IPS-NIHi7 (cell line): ENCODE data around the gene GFRA4.

Source experiments
- DNase-seq: peaks from one replicate; pipeline ENCODE4 v3.0.0; 2012; ENCODE audit warnings: mixed read lengths; ENCODE audit errors: extremely low spot score

GFRA4 gene, protein sequence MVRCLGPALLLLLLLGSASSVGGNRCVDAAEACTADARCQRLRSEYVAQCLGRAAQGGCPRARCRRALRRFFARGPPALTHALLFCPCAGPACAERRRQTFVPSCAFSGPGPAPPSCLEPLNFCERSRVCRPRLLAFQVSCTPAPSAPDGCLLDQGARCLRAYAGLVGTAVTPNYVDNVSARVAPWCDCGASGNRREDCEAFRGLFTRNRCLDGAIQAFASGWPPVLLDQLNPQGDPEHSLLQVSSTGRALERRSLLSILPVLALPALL

DNA sequence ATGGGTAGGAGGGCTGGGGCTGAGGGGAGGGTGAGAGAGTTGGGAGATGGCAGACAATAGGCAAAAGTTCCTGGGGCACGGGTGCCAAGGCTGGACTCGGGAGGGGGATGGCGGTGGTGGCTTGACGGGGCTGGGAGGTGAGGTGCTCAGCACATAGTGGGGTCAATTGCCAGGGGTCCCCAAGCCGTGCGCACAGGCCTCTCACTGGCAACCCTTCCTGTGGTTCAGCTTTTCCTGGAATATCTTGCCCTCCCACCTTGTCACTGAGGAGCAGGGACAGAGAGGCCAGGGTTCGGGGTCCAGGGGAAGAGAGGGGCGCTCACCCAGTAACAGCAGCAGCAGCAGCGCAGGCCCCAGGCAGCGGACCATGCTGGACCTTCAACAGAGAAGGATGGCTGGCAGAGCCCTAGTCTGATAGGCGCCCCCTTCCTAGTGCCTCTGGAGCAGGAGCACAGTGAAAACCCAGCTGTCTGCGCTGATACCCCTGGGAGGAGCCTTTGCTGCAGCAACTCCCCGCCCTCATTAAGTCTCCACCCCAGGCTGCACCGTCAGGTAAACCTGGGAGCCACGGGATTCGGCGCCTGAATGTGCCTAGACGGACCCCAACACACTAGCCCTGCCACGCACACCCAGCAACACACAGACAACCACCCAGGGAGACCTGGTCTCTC, at the start of gene GFRA4:
Gene GFRA4 (minus strand): TSS at position 369 of the 671 bp plus-strand sequence. CDS start 0 bp downstream, at position 369.
- peak; percentile 79 for DNase-seq

DNA sequence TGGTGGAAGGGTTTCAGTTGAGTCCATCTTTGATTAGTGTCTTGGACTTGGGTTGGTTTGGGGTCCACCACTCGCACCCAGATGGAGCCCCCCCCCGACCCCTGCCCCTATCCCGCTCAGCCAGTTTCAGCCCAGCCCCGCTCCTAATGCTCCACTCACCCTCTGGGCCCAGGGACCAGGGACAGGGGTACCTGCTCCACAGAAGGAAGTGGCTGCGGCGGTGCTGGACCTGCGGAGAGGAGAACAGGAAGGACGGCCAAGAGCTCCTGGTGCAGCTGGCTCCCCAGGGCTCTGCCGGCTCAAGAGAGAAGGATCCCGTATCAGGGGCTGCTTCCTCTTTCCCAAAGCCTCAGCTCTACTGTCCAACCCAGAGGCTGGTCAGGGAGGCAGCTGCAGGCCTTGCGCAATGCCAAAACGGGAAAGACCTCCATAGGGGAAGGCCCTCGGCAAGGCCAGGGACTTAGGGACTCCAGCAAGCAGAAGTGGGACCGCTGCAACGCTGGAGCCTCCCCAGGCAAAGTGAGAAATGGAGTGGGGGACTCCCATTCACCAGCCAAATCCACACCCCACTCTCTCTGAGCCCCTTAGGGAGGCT, 49.2 kb upstream of the GFRA4 start, which contains the start of gene SIGLEC1:
Gene SIGLEC1 (minus strand): TSS at position 322 of the 595 bp plus-strand sequence. CDS start 5,472 bp downstream, outside the sequence.
- DNase-seq = no peak

DNA sequence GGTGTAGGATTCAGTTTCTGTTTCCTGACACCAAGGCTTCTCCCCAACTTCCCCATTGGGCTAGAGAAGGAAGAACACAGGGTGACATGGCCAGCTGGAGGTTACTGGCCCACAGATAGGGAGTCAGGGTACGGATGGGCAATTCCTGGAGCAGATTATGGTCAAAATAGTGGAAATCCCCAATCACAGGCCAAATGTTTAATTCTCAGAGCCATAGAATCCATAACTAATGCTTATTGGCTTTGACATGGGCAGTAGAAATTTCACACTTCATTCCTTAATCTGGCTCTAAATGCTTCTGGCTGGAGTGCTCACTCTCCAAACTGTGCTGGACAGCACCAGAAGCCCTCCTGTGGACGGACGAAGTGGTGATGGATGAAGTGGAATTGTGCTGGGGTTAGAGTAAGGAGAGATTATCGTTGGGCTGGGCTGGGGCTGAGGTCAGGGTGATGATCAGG, 48.3 kb upstream of the GFRA4 start:
- DNase-seq = no peak

DNA sequence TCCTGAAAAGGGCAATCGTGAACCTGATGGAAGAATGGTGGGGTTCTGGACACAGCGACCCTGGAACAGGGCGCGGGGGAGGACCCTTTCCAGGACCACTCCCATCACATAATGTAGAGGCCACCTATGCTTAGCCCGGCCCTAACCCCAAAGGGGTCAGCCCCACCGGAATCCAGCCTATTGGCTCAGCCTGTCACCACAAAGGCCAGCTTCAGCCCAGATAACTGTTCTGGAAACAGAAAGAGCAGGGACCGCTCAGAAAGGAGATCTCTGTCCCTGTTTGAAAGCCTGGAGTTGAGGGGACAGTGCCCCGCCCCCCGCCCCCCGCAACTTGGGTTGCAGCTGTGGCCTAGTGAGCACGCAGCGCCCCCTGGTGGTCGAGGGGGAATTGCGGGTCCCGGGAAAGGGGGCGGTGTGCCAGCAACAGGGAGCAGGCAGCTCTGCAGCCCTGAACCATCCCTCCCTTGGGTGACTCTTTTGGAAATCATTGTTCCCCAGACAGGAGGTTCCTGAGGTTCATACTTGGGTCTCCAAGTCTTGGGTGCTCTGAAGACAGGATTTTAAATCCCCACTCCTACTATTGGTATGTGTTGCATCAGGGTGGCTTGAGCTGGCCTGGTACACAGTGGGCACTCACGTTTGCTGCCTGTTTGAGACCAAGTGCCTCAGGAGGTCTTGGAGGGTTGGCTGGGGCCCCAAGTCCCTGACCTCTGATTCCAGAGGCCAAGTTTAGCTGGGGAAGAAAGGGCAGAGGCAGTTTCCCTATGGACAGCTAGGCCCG, 47.7 kb upstream of the GFRA4 start:
- DNase-seq = peak; percentile 95

DNA sequence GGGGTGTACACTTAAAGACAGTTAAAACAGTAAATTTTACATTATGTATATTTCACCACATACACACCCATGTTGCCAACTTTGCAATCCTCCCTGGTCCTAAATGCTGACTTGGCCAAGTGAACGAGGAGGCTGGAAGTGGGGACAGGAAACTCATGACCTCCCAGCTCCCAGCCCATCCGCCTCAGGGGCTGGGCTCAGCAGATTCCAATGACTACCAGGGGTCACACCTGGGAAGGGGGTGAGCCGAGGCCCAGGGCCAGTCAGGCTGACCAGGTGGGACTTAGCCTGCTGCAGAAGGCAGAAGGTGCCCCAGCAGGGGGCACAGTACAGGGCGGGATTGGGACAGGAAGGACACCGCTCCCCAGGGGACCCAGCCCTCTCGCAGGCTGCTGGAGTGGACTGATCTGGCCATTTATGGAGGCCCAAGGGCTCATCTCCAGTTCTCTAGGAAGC, 46.8 kb upstream of the GFRA4 start:
- no peak for DNase-seq

DNA sequence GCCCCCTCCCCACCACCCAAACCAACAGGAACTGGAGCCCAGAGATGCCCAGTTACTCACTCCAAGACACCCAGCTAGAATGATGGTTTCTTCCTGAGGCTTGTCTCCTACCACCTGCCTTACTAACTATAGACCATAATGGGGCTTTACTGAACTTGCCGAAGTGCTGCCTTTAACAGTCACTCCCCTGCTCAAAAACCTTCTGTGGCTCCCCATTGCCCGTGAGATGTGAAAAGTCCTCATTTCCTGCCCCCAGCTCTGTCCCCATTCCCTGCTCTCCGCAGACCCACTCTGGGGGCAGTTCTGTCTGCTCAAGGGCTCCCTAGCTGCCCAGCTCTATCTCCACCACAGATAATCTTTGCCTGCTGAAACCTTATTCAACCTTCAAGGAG, 44.3 kb upstream of the GFRA4 start:
- no peak for DNase-seq

DNA sequence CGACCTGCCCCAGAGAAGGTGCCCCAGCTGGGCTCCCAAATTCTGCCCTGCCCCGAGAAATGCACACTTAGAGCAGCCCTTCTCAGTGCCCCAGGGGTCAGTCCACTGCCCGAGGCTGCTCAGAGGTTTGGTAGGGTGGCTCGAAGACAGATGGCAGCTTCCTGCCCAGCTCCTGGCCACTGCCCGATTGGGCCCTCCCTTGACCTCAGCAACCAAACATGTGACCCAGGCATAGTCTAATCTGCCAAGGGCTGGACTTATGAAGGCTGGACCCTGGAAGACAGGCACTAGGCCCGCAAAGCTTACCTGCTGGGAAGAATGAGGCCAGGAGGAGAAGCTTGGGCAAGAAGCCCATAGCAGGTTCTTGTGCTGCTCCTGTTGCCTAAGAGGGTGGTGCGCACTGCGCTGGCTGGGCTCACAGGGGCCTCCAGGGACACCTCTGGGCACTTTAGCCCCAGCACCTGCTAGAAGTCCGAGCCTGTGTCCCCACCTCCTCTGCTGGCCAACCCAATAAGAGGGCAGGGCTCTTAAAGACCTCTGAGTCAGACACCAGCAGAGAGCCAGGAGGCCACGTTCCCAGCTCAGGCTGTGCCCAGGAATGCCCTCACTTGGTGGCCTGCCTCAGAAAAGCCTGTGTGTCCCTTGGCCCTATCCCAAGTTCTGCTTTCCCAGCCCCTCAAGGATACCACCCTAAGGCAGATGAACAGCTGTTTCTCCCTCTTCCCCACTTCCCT, 43.7 kb upstream of the GFRA4 start:
- DNase-seq = no peak

DNA sequence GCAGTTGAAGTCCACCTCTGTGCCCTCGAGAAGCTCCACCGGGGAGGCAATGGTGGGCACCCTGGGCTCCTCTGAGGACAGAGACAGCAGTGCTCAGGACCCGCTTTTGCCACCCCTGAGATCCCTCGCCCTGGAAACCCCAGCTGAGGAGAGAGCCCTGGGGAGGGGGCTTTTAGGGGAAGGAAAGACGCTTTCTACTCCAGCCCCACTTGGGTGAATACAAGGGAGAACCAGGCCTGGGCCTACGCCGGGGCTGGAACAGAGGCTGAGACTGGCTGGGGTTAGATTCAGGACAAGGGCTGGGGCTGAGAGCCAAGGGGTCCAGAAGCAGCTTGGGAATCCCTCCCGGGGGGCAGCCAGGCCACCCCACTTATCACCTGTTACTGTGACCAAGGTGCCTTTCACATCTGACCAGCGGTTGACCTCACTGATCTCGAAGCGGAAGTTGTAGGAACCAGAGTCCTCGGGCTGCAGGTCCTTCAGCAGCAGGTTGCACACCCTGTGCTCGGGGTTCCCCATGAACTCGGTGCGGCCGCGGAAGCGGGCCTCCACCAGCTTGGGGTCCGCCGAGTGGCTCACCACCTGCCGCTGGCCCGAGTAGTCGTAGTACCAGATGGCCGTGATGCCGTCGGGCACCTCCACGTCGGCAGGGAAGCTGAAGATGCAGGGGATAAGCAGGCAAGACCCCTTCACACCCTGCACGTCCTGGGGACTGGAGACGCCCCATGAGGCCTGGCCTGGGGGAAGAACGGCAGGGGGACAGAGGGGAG, 43.0 kb upstream of the GFRA4 start:
- no peak for DNase-seq

DNA sequence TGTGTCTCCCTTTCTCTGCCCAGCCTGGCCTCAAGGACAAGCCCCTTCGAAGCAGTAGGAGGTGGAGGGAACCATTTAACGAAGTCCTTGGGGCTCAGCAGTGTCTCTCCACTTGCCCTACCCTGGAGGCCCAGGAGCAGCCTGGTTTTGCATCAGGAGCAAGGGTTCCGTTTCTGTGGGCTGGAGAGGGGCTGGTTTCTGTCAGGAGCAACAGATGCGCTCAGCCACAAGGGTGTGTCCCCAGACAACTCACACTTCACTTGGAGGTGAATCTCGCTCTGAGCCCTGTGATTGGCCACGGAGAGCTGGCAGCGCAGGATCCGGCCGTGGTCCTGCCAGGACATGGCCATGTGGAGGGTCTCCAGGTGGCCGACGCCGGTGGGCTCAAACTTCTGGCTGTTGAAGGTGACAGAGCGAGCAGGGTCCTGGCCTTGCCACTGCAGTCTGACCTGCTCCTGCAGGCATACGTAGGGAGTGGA, 42.3 kb upstream of the GFRA4 start:
- DNase-seq = no peak

DNA sequence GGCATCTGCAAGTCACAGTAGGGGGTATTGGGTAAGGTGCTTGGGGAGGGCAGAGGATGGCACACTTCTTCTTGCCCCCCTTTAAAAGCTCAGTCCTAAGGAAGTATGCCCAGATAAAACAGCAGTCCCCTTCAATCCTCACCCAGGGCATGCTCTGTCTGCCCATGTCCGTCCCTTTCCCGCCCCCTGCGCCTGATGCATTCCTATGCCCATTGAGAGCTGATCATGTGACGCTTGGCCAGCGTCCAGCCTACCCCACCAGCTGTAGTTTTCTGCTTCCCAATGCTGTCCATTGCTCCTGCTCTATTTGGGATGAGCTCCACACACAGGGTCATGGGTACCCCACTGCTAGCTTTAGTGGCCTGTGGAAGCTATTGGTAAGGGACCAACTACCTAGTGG, 40.9 kb upstream of the GFRA4 start:
- DNase-seq = no peak

DNA sequence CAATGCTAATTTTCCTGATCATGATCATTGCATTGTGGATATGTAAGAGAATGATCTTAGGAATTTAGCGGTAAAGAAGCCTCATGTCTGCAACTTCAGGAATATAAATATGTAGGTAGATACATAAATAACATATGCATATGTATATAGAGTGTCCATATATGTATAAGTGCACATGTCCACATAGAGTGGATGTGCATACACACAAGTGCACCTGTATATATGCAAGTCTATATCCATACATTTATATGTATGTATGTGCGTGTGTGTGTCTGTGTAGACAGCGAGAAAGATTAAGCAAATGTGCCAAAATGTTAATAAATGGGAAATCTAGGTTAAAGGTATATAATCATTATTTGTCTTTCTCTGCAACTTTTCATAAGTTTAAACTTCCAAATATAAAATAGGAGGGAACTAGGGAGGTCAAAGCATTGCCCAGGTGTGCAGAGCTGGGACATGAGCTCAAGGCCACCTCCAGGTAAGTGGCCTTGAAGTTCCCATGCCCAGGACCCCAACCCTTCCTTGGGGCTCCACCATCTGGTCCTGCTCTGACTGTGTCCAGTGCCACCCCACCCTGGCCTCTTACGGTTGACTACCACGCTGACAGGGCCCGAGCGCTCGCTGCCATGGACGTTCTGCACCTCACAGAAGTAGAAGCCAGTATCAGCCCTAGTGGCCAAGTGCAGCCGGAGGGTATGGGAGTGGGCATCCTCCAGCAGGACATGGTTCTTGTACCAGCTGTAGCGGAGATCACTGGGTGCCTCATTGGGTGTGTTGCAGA, 39.6 kb upstream of the GFRA4 start:
- DNase-seq = no peak

DNA sequence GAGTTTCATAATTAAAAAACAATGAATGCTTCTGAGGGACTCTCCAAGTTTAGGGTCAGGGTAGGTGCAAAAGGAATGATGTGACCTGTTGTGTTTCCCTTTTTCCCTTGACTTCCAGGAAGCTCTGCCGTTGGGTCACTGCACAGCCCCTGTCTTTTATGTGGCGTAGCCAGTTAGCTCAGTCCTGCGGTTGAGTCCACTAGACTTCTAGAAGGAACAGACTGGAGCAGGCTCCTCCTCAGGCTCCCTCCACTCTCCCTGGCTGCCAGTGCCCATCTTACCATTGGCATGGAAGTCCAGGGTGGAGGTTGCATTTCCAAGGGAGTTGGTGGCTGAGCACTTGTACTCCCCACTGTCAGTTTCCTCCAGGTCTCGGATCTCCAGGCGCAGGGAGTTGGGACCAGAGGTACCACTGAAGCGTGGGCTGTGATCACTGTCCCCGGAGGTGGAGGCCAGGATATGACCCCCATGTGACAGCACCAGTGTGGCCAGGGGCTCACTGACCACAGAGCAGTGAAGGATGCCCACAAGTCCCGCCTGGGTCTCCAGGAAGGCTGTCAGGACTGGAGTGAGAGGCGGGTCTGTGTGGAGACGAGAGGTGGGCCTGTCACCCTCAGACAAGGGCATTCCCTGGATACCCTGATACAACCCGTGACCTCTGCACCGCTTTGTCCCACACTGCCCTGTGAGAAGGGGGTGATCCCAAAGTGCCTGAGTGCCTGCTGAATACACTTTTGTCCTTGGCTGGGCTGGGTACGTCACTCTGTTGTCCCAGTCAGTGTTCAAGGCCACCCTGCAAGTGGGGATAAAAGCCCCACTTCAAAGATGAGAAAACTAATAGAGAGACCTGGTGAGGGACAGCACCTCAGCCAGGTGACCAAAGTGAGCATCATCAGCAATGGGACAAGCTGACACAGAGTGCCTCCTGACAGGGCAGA, 38.1 kb upstream of the GFRA4 start:
- no peak for DNase-seq

DNA sequence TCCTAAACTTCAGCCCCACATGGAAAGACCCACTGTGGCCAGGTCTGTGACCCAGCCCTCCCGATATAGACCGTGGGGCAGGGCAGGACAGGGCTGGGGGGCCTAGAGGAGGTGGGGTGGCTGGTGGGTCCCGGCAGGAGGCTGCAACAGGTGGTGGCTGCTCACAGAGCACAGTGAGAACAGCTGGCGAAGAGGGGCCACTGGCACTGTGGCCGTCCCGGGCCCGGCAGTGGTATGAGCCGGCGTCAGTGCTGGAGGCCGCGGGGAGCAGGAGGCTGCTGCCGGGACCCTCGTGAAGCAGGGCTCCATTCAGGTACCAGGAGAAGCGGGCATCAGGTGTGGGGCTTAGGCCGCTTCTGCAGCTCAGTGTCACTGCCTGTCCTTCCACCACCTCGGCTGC, 35.8 kb upstream of the GFRA4 start:
- no peak for DNase-seq

DNA sequence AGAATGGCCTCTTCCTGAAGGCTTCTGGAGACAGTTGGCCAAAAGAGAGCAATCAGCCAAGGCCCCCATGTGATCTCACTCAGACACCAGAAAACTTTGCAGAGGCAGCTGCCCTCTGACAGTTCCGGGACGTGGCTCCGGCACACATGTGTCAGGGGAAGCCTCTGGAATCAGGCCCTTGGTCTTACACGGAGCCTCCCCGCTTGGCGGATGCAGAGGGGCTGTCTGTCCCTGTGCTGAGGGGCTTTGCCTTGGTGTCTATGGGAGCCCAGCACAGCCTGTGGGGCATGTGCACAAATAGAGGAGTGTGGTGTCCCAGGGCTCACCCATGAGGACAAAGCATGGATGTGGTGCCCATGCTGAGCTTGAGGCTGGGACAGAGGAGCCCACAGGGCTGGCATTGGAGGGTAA, 35.4 kb upstream of the GFRA4 start:
- DNase-seq = no peak

DNA sequence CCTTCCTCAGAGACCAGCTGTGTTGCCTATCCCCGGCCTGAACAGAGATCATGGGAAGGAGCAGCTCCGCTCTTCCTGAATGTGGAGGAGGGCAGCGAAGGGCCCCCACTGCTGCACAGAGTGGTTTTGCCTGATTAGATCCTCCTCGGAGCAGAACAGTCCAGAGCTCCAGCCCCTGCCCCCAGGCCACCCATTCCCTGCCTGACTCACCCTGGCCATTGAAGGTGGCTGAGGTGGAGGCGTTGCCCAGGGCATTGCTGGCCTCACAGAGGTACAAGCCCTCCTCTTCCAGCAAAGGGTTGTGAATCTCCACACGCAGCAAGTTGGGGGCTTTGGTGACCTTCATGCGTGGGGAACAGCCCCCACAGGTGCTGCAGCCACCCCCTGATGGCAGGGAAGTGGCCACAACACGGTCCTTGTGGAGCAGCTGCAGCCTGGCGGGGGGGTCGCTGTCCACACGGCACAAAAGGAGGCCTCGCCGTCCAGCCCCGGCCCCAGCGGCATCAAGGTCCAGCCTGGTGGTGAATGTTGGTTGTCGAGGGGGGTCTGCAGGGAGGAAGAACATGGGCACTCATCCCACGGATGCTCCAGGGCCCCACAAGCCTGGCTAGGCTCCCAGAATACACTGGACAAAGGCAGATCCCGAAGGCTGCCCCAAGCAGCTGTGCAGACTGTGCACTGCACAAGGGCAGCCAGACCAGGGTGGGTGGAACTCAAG, 34.5 kb upstream of the GFRA4 start:
- DNase-seq = no peak

DNA sequence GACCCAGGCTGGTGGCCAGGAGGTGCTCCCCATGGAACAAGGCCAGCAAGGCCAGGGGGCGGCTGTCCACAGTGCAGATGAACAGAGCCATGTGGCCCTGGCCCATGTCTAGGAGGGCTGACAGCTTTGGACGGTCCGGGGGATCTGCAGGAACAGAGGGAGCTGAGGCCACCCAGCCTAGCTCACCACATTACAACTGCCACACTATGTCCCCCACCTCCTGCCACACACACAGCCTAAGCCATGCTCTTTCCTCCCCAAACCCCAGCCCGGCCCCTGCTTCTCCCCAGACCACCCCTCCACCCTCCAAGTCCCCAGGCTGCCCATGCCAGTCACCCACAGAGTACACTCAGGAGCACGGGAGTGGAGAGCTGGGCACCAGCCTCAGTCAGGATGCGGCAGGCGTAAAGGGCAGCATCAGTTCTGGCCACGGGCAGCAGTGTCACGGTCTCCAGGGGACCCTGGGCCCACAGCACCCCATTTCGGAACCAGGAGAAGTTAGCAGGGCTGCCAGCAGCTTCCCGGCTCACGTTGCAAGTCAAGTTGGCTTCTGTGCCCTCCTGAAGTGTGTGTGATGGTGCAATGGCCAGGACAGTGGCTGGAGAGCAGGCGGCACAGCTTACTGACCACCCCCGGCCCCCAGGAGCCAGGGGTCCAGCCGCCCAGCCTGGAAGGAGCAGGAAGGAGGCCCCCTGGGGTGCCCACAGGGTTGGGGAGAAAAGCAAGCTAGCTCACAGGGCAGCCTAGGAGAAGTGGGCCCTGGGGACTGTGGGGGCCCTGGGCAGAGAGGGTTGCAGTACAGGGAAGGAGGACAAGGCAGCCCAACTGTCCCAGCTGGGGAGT, 33.8 kb upstream of the GFRA4 start:
- no peak for DNase-seq

DNA sequence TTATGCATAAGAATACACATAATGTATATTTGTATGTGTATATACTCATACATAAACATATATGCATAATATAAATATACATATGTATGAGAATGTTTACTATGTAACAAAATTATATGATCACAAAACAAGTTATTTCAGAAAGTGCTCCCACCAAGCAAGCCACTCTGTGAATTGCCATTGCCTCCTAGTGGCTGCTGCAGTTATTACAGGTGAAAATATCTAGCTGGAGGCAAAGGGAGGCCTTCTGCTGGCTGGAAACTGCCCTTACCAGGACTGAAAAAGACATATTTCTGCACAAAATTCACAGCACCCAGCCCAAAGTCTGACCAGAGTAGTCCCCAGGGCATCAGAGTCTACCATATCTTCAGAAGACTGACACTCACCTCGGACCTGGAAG, 33.0 kb upstream of the GFRA4 start:
- peak; percentile 43 for DNase-seq
